Measurements from ENCODE around the gene NECAP2.
A peak's percentile ranks its signal among the peaks of the same experiment; 100 is the strongest.
"Not testable (repeated sequence)": the region's sequence is repeated elsewhere in the genome, so short reads cannot be mapped to it uniquely, and the experiment has no call there.

NECAP2 gene

DNA sequence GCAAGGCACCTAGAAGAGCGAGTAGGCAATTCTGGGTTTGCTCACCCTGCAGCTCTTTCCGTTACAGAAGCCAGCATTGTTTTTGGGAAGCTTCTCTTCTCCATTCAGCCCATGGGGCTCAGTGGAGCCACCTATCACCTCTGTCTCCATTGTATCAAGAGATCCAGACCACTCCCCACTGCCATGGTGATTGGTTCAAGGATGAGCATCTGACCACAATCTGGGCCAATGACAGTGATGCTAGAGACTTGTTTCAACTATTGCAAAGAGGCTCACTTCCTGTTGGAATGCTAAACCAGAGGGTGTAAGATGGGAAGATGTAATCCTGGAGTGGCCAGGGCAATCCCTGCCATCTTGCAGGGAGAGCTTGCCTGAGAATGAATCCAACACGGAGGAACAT, 9.9 kb upstream of the NECAP2 start:
- DNase-seq, result no peak

- no peak for DNase-seq
These were observed 7.5 kb upstream of the NECAP2 start for GRCh38 chr1:16433030-16433429.

GRCh38 chr1:16434007-16434406, 6.5 kb upstream of the NECAP2 start:
- DNase-seq, result no peak

- DNase-seq, result no peak
These were observed 6.0 kb upstream of the NECAP2 start for GRCh38 chr1:16434501-16434900.

DNA sequence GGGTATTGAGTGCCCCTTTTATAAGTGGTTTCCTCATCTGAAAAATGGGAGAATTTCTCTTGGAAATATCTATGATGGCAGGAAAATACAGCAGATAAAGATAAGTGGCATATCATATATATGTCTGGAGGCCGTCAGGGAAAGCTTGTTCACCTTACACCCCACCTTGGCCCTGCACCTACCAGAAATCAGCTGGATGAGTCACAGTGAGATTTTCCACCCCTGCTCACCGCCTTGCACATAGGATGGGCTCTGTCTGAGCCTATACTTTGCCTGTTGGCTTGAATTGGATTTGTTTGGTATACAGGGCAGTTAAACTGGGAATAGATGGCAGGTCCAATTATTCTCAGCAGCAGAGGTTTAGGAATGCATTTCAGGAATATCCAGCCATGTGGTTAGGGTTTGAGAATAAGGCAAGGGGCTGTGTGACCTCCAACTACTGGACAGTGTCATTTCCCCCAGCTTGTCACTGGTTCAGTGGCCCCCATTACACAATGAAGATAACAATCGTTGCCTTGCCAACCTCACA, 3.5 kb upstream of the NECAP2 start, which contains the start of gene SPATA21:
Gene SPATA21, minus strand, starts transcription at position 479 of the 529 bp plus-strand sequence. CDS start 6,053 bp downstream, outside the sequence.
- no peak for DNase-seq

- no peak for DNase-seq
These were observed 2.0 kb upstream of the NECAP2 start for GRCh38 chr1:16438516-16438915.

DNA sequence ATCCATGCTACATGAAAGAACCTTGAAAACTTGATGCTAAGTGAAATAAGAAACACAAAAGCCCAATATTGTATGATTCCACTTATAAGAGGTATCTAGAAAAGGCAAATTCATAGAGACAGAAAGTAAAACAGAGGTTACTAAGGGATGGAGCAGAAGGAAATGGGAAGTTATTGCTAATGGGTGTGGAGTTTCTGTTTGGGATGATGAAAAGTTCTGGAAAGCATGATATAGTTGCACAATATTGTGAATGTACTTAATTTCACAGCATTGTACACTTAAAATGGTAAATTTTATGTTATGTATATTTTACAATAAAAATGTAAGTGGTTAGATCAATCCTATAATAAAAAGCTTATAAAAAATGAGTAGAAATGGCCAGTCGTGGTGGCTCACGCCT, 1.6 kb upstream of the NECAP2 start:
- no peak for DNase-seq

- DNase-seq, result peak in 1 of 5 experiments; percentile 16
These were observed 424 bp upstream of the NECAP2 start for GRCh38 chr1:16440131-16440469.

- DNase-seq, result peak in 1 of 5 experiments; percentile 47
These were observed 750 bp downstream of the NECAP2 start for GRCh38 chr1:16441282-16441665.

DNA sequence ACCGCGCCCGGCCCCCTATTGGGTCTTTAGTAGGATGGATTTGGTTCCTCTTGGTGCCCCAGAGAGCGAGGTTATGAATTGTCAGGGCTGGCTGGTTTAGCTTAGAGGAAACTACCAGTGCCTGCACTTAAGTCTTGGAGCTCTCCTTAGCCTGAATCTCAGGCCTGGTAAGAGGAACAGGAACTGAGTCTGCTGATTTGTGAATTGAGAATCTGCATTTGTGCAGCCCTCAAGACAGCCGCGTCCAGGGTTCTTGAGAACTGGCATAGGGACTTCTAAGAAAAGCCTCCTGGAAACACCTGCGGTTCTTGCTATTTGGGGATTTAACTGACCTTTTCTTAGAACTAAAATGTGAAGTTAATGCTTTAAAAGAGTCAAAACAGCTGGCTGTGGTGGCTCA, 1.7 kb downstream of the NECAP2 start:
- DNase-seq, result peak in 1 of 5 experiments; percentile 32

DNA sequence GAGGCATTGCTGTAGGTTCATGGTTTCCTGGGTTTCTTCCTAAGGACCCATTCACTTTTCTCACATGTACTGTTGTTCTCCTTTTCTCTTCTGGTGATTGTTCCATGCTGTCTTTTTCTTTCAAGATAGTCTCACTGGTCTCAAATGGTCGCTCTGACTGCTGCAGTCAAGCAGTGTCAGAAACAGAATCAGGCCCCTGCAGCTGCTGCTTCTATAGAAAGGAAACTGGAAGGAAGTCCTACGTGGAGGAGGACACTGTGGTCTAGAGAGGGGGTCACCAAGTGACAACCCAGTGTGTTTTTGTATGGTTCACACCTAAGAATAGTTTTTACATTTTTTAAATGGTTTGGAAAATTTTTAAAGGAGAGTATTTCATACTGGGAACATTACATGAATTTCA, 2.4 kb downstream of the NECAP2 start:
- peak in 1 of 5 experiments; percentile 19 for DNase-seq

DNA sequence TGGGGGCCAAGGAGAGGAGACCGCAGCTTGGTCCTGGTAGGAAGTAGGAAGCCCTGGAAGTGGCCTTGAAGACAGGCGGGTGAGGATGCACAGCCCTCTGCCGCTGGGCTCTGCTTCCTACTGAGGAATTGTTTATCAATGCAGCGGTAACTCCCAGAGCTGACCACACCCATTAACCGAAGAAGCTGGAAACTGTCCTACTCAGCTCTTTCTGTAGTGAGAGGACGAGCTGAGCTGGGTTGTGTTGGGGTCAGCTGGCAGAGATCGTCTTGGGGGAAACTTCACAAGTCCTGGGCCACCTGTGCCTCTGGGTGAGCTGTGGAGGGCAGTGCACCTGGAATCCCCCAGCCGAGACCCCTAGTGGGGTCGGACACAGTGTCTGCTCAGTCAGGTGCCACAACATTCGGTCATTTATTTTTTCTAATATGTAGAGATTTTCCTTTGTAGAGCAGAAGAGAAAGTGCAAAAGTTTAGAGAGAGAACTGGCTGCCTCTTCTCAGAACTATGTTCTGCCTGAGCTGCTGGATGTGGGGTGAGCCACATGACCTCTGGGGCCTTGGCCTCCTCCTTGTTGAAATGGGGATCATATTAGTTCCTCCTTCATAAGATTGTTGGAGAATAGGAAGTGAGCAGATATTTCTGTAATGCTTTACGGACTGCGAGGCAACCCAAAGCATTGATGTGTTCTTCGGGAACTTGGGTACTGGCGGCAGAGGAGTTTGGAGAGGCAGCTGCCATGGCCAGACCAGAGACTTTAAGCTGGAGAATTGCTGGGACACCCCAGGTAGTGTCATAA, 3.6 kb downstream of the NECAP2 start:
- DNase-seq, result no peak

DNA sequence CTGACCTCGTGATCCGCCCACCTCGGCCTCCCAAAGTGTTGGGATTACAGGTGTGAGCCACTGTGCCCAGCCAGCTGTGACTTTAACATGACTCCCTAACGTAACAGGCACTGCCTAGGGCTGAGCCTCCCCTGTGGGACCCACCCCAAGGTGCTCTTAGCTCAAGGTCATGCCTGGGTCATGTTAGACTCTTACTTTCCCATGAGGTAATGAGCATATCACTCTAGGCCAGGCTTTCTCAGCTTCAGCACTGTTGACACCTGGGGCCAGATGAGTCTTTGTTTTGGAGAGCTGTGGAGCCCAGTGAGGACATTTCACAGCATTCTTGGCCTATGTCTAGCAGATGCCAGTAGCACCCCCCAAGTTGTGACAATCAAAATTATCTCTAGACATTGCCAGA, 4.5 kb downstream of the NECAP2 start:
- no peak for DNase-seq

DNA sequence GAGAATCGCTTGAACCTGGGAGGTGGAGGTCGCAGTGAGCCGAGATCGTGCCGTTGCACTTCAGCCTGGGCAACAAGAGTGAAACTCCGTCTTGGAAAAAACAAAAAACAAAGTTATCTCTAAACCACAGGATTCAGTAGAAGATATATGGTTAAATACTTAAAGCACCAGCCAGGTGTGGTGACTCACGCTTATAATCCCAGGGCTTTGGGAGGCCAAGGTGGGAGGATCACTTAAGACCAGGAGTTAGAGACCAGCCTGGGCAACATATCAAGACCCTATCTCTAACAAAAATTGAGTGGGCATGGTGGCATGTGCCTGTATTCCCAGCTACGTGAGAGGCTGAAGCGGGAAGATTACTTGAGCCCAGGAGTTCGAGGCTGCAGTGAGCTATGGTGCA, 5.6 kb downstream of the NECAP2 start:
- DNase-seq, result no peak

GRCh38 chr1:16447641-16448040, 7.1 kb downstream of the NECAP2 start:
- DNase-seq, result no peak

- no peak for DNase-seq
These were observed 8.5 kb downstream of the NECAP2 start for GRCh38 chr1:16449065-16449464.

DNA sequence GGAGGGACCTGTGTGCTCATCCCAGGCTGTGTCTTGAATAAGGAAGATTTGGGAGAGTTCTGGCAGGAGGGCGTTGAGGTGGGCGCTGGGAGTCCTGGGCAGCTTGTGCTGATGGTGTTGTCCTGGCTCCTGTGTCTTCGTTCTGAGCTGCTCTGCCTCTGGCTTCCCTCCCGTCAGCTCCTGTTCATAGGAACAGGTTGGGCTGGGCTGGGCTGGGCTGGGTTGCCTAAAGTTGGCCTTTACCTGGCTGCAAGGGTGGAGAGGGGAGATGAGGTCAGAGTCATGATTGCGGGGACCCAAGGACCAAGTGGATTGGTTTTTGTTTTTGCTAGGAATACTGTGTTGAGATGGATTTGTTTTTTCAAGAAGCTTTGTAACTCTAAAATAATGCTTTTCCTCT, 9.1 kb downstream of the NECAP2 start:
- DNase-seq, result no peak

- DNase-seq, result no peak
These were observed 10.4 kb downstream of the NECAP2 start for GRCh38 chr1:16450863-16451481.

GRCh38 chr1:16451841-16452528, 11.5 kb downstream of the NECAP2 start:
- DNase-seq, result no peak

DNA sequence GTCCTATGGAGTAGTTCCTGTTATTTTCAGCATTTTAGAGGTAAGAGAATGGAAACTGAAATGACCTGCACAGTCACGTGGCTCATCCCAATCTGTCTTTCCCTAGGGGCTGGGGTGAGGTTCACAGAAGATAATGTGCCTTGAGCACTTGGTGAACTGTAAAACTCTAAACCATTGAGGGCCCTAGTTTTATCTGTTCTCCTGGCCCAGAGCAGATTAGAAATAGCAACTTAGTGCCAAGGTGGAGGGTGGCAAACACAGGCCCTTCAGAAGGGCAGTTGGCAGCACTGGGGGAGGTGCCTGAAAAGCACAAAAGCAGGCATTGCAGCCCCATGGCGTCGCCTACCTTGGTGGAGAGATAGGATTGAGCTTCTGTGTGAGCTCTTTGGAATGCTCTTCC, 14.4 kb downstream of the NECAP2 start:
- DNase-seq, result not testable (repeated sequence)

DNA sequence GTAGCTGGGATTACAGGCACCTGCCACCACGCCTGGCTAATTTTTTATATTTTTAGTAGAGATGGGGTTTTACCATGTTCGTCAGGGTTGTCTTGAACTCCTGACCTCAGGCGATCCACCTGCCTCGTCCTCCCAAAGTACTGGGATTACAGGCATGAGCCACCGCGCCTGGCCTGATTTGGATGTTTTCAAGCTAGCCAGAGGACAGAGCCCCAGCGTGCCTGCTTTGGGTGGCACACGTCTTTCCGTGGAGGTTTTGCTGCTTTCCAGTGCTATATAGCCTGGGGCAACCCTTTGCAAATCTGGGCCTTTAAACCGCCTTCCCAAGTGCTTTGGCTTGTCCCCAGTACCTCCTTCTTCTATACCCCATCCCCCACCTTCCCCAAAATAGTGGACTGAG, 15.6 kb downstream of the NECAP2 start:
- DNase-seq, result not testable (repeated sequence)

DNA sequence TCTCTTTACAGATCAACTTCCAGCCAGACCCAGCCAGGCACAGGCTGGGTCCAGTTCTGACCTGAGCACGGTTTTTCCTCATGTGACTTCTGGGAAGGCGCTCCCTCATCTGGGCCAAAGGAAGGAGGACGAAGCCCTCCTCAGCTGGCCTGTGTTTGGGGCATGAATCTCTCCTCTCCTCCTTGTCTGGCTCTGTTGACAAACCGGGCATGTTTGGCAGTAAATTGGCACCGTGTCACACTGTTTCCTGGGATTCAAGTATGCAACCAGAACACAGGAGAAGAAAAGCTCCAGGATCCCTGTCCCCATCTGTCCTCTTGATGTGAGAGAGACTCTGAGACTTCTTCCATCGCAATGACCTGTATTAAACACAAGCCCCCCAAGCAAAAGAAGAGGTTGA, 18.3 kb downstream of the NECAP2 start:
- no peak for DNase-seq

DNA sequence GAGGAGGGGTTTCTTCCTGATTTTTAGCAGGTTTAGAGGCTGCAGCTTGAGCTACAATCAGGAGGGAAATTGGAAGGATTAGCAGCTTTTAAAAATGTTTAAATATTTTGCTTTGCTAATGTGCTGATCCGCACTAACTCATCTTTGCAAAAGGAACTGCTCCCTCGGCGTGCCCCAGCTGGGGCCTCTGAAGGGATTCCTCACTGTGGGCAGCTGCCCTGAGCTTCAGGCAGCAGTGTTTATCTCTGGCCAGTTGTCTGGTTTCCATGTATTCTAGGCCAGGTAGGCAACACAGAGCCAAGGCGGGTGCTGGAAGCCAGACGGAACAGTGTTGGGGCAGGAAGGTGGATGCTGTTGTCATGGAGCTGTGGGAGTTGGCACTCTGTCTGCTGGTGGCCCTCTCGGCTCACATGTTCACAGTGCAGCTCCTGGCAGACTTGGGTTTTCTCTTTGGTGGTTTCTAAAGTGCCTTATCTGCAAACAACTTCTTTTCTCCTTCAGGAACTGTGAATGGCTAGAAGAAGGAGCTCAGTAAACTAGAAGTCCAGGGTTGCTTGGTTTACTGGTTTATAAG, 18.9 kb downstream of the NECAP2 start:
- DNase-seq, result no peak
